Head of caudate nucleus (tissue), 42 donors: ENCODE results near the gene CEACAM7.

Experiments used
- DNase-seq, 42 donors: peaks; one replicate each; pipeline versions ENCODE4 v3.0.0 to v3.0.0-alpha.2; 2020 to 2021; ENCODE audit warnings: mixed read lengths in 7 of 42
- intact Hi-C: fragments of 100-400 bp; cut with DNase I; formaldehyde crosslinking; loops from one replicate; pipeline ENCODE4 v1.15.0; 2022

Gene CEACAM7

GRCh38 chr19:41701401-41702075 lies 13.5 kb upstream of the CEACAM7 start:
- intact Hi-C loops = no loop called here
- DNase-seq = peak in 3 of 42 donors; percentile 12 to 31 (median 18)

GRCh38 chr19:41700381-41701195 lies 12.5 kb upstream of the CEACAM7 start:
- peak in 2 of 42 donors; percentile 19 to 32 for DNase-seq
- intact Hi-C loops = no loop called here

GRCh38 chr19:41699968-41700323 lies 11.9 kb upstream of the CEACAM7 start:
- intact Hi-C loops = no loop called here

GRCh38 chr19:41699231-41699967 lies 11.3 kb upstream of the CEACAM7 start:
- DNase-seq = peak in 3 of 42 donors; percentile 8 to 39 (median 22)
- intact Hi-C loops = no loop called here

More at GRCh38 chr19:41699968-41700323, 11.9 kb upstream of the CEACAM7 start:
- DNase-seq = peak in 1 of 42 donors; percentile 1

- DNase-seq = peak in 1 of 42 donors; percentile 3
- intact Hi-C loops = no loop called here
Observed at GRCh38 chr19:41698746-41699230, 10.7 kb upstream of the CEACAM7 start.

GRCh38 chr19:41697198-41697855 lies 9.3 kb upstream of the CEACAM7 start:
- intact Hi-C loops = no loop called here

GRCh38 chr19:41696402-41697197 lies 8.5 kb upstream of the CEACAM7 start:
- peak in 1 of 42 donors; percentile 14 for DNase-seq
- intact Hi-C loops = no loop called here

More at GRCh38 chr19:41697198-41697855, 9.3 kb upstream of the CEACAM7 start:
- DNase-seq = peak in 2 of 42 donors; percentile 9

- intact Hi-C loops = no loop called here
- peak in 1 of 42 donors; percentile 3 for DNase-seq
Observed at GRCh38 chr19:41695745-41696144, 7.7 kb upstream of the CEACAM7 start.

GRCh38 chr19:41694831-41695635 lies 7.0 kb upstream of the CEACAM7 start:
- DNase-seq = peak in 1 of 42 donors; percentile 5
- intact Hi-C loops = no loop called here

GRCh38 chr19:41694196-41694595 lies 6.1 kb upstream of the CEACAM7 start:
- intact Hi-C loops = no loop called here
- peak in 2 of 42 donors; percentile 1 for DNase-seq

GRCh38 chr19:41691268-41691970 lies 3.3 kb upstream of the CEACAM7 start:
- intact Hi-C loops = no loop called here
- DNase-seq = peak in 3 of 42 donors; percentile 31 to 41 (median 35)

GRCh38 chr19:41690801-41691065 lies 2.7 kb upstream of the CEACAM7 start:
- intact Hi-C loops = no loop called here
- DNase-seq = peak in 1 of 42 donors; percentile 10

- DNase-seq = peak in 2 of 42 donors; percentile 26 to 27
- intact Hi-C loops = no loop called here
Observed at GRCh38 chr19:41689993-41690800, 2.1 kb upstream of the CEACAM7 start.

GRCh38 chr19:41688687-41689086 lies 617 bp upstream of the CEACAM7 start:
- intact Hi-C loops = no loop called here
- no peak for DNase-seq

- DNase-seq = no peak
- intact Hi-C loops = no loop called here
Observed at GRCh38 chr19:41687419-41687818, 651 bp downstream of the CEACAM7 start.

- intact Hi-C loops = no loop called here
- DNase-seq = no peak
Observed at GRCh38 chr19:41682437-41682836, 5.6 kb downstream of the CEACAM7 start.
